Right lobe of liver (tissue), 6 donors: ENCODE measurements around the gene CROCC2. TPM values are rescaled to one million over a fixed set of nuclear protein-coding genes. Genes with fewer than 3 reads are reported as not detected.

Experiments
- ATAC-seq, 4 donors: fragments of 200-7000 bp; cut with Tn5 transposase; one replicate each; pipeline ENCODE4 v1.9.1; 2020; ENCODE audit warnings: mild to moderate bottlenecking in 4 of 4, moderate library complexity in 4 of 4
- DNase-seq, 3 donors: peaks; one replicate each; pipeline ENCODE4 v3.0.0-alpha.2; 2020
- H3K27ac ChIP-seq, 3 donors: fragments of 200-600 bp; one replicate each; pipeline ENCODE4 v1.8.0; 2022
- H3K27me3 ChIP-seq, 2 donors: fragments of 200-600 bp; one replicate each; pipeline ENCODE4 v1.8.0; 2022
- H3K36me3 ChIP-seq, 4 donors: fragments of 200-600 bp; sonication (generic) in 1 of 4; one replicate each; pipeline versions ENCODE4 v1.5.1 to v1.8.0; 2017 to 2022; ENCODE audit warnings: control low read depth in 1 of 4
- H3K4me1 ChIP-seq, 4 donors: fragments of 200-600 bp; sonication (generic) in 1 of 4; one replicate each; pipeline versions ENCODE4 v1.5.1 to v1.8.0; 2017 to 2022; ENCODE audit warnings: control low read depth in 1 of 4
- H3K4me3 ChIP-seq, 3 donors: fragments of 200-600 bp; one replicate each; pipeline ENCODE4 v1.8.0; 2022
- H3K9me3 ChIP-seq, 4 donors: fragments of 200-600 bp; sonication (generic) in 1 of 4; one replicate each; pipeline versions ENCODE4 v1.5.1 to v1.8.0; 2017 to 2022; ENCODE audit warnings: control low read depth in 1 of 4
- POLR2A ChIP-seq: fragments of 450-650 bp; IDR thresholded peaks from one replicate; pipeline ENCODE4 v1.6.1; 2017; ENCODE audit warnings: antibody characterized with exemption, mild to moderate bottlenecking
- WGBS: methylation state at CpG from one replicate; pipeline ENCODE4 v1.1.6; 2018; ENCODE audit warnings: low coverage, low lambda C conversion rate; ENCODE audit not compliant: insufficient coverage; ENCODE audit errors: missing lambda C conversion rate; 5-methylcytosine and 5-hydroxymethylcytosine counted together
- intact Hi-C, 2 donors: fragments of 100-400 bp; cut with DNase I; formaldehyde crosslinking; loops; one replicate each; pipeline versions ENCODE4 v1.11.2 to v1.14.1; 2022
- total RNA-seq, 6 experiments: library from RNA; depleted of rRNA in 2 of 6; stranded (reverse); fragments of >200 nt in 2 of 6; fragmentation: NEBNext Ultra II Directional in 3 of 6; extraction: Animal tissue kit (Norgen Biotek cat#: 25700) in 3 of 6; gene quantifications; one replicate each; pipeline versions ENCODE4 v1.1.0 to v1.2.4, GENCODE V29; 2016 to 2023
- TF ChIP-seq, protein P1 (sequence below), 4 donors: fragments of 200-600 bp in 3 of 4; fragments of 450-650 bp in 1 of 4; IDR thresholded peaks; one replicate each; pipeline versions ENCODE4 v1.5.1 to v1.8.0; 2016 to 2022; ENCODE audit warnings: antibody characterized with exemption in 4 of 4, mild to moderate bottlenecking in 2 of 4
- donor health status: DM: no; HTN: yes; CAD: no.
- donor health status: DM: no; HTN: no; CAD: no.
- donor health status: DM: no; HTN: no; CAD: no.
- donor health status: DM: no; HTN: yes; CAD: no.
- donor health status: DM: no; HTN: yes; CAD: no.

The CROCC2 gene
- total RNA-seq, 6 experiments from 2014 or later, result 0.06 to 0.15 (median 0.12) TPM; not detected in 1

DNA sequence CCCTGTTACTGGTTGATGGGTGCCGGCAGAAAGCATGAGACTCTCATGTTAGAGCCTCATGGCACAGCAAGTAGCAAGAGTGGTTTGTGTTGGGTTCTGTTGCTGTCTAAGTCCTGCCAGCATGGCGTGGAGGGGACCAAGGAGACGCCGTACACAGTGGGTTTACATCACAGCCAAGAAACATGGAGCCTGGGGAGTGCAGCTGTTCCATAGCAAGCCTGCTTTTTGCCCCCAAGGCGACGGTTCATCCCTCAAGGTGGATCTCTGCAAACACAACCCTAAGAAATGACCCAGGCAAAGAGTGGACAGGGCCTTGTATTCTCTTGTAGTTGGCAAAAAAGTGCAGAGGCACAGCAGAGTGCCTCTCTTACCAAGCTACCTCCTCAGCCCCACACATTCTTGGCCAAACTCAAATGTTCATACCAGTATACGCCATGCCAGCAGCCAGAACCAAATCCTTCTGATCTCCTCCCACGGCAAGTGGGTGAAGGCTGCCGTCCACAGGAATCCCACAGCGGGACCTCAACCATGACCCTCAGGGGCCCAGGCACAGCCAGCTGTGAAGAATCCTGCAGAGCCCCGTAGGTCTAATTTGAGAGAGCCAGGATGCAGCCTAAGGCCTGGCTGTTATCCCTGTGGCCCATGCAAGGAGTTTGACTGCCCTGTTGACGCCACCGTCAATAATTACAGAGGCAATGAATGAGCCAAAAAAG, 111.2 kb downstream of the CROCC2 start:
- Histone ChIP-seq H3K9me3 (no peaks in the 10 kb centered on the region), H3K36me3 (no peaks in the 10 kb centered on the region), H3K4me3 (no peak overlapping the region), H3K27me3 (no peaks in the 10 kb centered on the region), H3K27ac (no peak overlapping the region), H3K4me1 (no peaks in the 10 kb centered on the region)
- intact Hi-C loops, result no loop called here
- peak in 1 of 3 donors; percentile 22 for DNase-seq
- TF ChIP-seq, protein P1, sequence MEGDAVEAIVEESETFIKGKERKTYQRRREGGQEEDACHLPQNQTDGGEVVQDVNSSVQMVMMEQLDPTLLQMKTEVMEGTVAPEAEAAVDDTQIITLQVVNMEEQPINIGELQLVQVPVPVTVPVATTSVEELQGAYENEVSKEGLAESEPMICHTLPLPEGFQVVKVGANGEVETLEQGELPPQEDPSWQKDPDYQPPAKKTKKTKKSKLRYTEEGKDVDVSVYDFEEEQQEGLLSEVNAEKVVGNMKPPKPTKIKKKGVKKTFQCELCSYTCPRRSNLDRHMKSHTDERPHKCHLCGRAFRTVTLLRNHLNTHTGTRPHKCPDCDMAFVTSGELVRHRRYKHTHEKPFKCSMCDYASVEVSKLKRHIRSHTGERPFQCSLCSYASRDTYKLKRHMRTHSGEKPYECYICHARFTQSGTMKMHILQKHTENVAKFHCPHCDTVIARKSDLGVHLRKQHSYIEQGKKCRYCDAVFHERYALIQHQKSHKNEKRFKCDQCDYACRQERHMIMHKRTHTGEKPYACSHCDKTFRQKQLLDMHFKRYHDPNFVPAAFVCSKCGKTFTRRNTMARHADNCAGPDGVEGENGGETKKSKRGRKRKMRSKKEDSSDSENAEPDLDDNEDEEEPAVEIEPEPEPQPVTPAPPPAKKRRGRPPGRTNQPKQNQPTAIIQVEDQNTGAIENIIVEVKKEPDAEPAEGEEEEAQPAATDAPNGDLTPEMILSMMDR (IDR thresholded peaks at IDR 0.05), result no peak
- no peak for TF ChIP-seq POLR2A
- WGBS, result 83% methylated on average over 2 of the region's 13 CpGs
- ATAC-seq, result no peak

DNA sequence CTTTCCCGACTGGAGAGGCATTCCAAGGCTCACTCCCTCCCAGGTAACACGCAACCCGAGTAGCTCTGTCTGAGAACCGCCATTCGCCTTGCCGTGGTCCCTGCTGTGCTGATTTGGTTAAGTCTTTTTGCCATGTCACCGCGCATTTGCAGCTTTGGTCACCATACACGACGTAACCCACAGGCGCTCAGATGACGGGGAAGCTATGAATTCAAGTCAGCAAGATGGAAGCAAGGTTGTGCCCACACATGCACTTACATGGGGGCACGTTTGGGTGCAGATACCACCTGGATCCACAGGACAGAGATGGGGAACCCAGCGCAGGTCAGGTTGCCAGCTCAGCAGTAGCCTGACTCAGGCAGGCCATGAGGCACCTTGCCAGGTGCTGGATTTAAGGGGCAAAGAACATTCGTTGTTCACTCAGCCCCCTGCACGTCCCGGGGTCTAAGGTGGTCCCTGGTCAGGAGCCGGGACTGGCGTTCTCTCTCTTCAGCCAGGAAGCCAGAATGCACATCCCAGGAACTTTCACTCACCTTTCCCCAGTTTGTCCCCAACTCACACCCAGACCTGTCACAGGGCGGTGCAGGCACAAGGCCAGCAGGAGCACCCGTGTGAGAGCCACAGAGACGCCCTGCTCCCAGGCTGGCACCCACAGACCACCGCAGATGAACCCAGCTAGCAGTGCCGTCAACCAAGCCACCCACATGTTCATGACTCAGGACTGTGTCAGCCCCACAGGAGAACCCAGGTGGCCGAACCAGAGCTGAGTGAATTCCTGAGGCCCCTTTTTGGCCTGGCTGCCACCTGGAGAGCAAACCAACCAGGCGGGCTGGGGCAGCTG, 112.1 kb downstream of the CROCC2 start:
- ATAC-seq (peak in 1 of 4 donors; percentile 19), DNase-seq (peak in 1 of 3 donors; percentile 43)
- Histone ChIP-seq H3K36me3 (no peaks in the 10 kb centered on the region), H3K9me3 (no peaks in the 10 kb centered on the region), H3K4me3 (no peak overlapping the region), H3K27me3 (no peaks in the 10 kb centered on the region), H3K4me1 (peaks cover 0 to 3% (median 0%) of the 10 kb centered on the region in 4 donors), H3K27ac (no peak overlapping the region)
- no peak for TF ChIP-seq POLR2A
- TF ChIP-seq, protein P1 (IDR thresholded peaks at IDR 0.05), result no peak
- WGBS, result 100% methylated on average over 1 of the region's 26 CpGs
- intact Hi-C loops, result no loop called here

DNA sequence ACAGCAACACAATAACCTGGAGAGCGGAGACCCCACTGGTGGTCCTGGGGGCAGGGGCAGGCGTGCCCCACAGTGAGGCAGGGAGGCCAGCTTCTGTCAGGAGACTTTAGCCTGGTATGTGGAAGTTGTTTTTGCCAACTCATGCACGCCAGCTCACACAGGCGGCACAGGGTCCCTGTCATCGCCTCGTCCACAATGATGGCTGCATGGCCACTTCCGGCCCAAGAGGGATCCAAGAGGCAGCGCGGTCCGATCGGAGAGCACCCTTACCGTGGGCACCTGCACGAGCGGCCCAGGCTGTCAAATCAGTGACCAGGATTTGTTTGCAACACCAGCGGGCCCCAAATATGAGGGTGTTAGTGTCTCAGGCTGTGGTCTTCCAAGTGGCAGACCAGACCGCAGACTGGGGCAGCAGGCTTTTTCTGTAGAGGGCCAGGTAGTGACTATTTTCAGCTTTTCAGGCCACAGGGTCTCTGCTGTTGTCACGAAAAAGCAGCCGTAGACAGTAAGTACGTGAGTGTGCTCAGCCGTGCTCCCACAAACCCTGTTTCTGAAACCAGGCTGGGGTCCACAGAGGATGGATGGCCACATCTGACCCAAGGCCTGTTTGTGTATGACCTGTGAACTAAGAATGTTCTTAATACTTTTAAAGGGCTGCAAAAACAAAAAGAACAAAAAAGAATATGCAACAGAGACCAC, 113.5 kb downstream of the CROCC2 start:
- peak in 1 of 3 donors; percentile 38 for DNase-seq
- Histone ChIP-seq H3K27ac (no peak overlapping the region), H3K27me3 (no peaks in the 10 kb centered on the region), H3K4me3 (no peak overlapping the region), H3K36me3 (no peaks in the 10 kb centered on the region), H3K4me1 (peaks cover 0 to 3% (median 0%) of the 10 kb centered on the region in 4 donors), H3K9me3 (no peaks in the 10 kb centered on the region)
- TF ChIP-seq, protein P1 (IDR thresholded peaks at IDR 0.05), result no peak
- no peak for TF ChIP-seq POLR2A
- intact Hi-C loops, result no loop called here
- ATAC-seq, result no peak
- WGBS, result 88% methylated on average over 7 of the region's 20 CpGs

DNA sequence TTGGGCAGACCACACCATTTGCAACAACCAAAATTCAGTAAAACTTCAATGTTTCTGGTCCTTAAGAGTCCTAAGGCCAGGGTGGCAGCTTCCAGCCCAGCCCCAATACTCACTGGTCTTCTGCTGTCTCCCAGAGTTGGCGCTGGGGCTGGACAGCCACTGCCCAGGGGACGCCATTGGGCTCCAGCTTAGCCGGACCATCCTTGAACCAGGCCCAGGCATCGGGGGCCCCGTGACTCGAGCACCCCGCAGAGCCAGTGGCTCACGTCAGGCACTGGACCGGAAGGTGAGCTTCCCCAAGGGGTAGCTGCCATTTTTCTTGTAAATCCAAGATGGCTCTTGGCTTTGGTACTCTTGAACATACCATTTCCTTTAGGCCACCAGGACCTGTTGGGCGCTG, 114.1 kb downstream of the CROCC2 start:
- WGBS, result no CpG with 5 or more reads among the region's 10 CpGs
- DNase-seq (no peak), ATAC-seq (no peak)
- Histone ChIP-seq H3K4me3 (no peak overlapping the region), H3K9me3 (peaks cover 0 to under 1% (median 0%) of the 10 kb centered on the region in 4 donors), H3K36me3 (no peaks in the 10 kb centered on the region), H3K27me3 (no peaks in the 10 kb centered on the region), H3K27ac (no peak overlapping the region), H3K4me1 (peaks cover 0 to 3% (median 0%) of the 10 kb centered on the region in 4 donors)
- intact Hi-C loops, result no loop called here
- TF ChIP-seq POLR2A, result no peak
- TF ChIP-seq, protein P1 (IDR thresholded peaks at IDR 0.05), result no peak
